ENCODE results near the gene PTPRO. TPM values are rescaled to one million over a fixed set of nuclear protein-coding genes. Genes with fewer than 3 reads are reported as not detected.

The PTPRO gene
- total RNA-seq, 1 donor = under 0.01 TPM

DNA sequence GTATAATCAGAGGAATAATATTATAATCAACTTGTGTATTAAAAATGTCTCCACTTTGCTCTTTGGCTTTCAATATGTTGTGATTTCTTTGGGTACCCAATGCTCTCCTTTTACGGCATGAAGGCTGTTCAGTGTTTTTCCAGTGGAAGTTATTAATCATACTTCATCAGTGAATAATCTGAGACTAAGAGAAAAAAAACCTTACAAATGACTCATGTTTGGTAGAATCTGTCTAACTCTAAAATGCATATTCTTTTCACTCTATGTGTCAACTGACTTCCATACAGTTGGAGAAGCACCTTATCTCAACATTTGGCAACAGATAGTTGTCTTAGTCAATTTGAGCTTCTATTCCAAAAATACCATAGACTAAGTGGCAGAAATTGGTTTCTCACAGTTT is 82.2 kb downstream of the PTPRO start:
- H4K20me1 ChIP-seq (ENCODE audit: insufficient read depth, low read length) = no peaks in the 10 kb centered on the region

DNA sequence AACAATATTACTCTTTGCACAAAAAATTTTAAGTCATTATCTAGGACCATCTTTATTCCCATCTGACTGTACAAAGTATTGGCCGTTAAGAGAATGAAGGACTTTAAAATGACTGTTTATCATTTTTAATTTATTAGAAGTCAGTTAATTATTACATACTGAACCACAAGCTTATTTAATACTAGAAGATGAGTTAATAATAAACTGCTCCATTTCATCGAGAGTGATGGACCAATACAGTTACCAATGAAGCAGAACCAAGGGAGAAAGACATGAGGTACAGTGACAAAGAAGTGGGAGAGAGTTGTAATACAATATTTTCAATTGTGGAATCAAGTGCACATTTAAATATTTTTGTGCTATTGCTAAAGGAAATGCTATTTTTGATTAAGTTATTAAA is 83.3 kb downstream of the PTPRO start:
- Histone ChIP-seq H3K4me2 (ENCODE audit: insufficient read depth, low read length) (no peak overlapping the region), H3K79me2 (ENCODE audit: insufficient read depth, low read length) (no peaks in the 10 kb centered on the region), H3K27me3 (ENCODE audit: insufficient read depth, low read length) (no peaks in the 10 kb centered on the region), H3K36me3 (ENCODE audit: insufficient read depth, low read length) (no peaks in the 10 kb centered on the region), H2AFZ (ENCODE audit: low read length) (no peak overlapping the region), H3K27ac (ENCODE audit: low read depth, low read length) (no peak overlapping the region), H3K9me3 (ENCODE audit: low read depth, low read length) (no peaks in the 10 kb centered on the region), H4K20me1 (ENCODE audit: insufficient read depth, low read length) (no peaks in the 10 kb centered on the region), H3K4me3 (ENCODE audit: insufficient read depth, low read length) (no peak overlapping the region), H3K4me1 (ENCODE audit: insufficient read depth, low read length) (peaks cover 5% of the 10 kb centered on the region)
- TF ChIP-seq, protein P1, sequence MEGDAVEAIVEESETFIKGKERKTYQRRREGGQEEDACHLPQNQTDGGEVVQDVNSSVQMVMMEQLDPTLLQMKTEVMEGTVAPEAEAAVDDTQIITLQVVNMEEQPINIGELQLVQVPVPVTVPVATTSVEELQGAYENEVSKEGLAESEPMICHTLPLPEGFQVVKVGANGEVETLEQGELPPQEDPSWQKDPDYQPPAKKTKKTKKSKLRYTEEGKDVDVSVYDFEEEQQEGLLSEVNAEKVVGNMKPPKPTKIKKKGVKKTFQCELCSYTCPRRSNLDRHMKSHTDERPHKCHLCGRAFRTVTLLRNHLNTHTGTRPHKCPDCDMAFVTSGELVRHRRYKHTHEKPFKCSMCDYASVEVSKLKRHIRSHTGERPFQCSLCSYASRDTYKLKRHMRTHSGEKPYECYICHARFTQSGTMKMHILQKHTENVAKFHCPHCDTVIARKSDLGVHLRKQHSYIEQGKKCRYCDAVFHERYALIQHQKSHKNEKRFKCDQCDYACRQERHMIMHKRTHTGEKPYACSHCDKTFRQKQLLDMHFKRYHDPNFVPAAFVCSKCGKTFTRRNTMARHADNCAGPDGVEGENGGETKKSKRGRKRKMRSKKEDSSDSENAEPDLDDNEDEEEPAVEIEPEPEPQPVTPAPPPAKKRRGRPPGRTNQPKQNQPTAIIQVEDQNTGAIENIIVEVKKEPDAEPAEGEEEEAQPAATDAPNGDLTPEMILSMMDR (IDR thresholded peaks at IDR 0.05; ENCODE audit: extremely low read depth, low read depth, low read length) = no peak
- no peak for DNase-seq (ENCODE audit: insufficient read length, low spot score, missing footprints)

More for the DNA sequence above, 82.2 kb downstream of the PTPRO start:
- H3K9me3 ChIP-seq (ENCODE audit: low read depth, low read length) = no peaks in the 10 kb centered on the region
- no peaks in the 10 kb centered on the region for H3K36me3 ChIP-seq (ENCODE audit: insufficient read depth, low read length)
- TF ChIP-seq, protein P1 (IDR thresholded peaks at IDR 0.05; ENCODE audit: extremely low read depth, low read depth, low read length) = no peak
- H3K4me3 ChIP-seq (ENCODE audit: insufficient read depth, low read length) = no peak overlapping the region
- no peaks in the 10 kb centered on the region for H3K27me3 ChIP-seq (ENCODE audit: insufficient read depth, low read length)
- DNase-seq (ENCODE audit: insufficient read length, low spot score, missing footprints) = peak; percentile 65
- peaks cover 5% of the 10 kb centered on the region for H3K4me1 ChIP-seq (ENCODE audit: insufficient read depth, low read length)
- no peak overlapping the region for H3K4me2 ChIP-seq (ENCODE audit: insufficient read depth, low read length)
- no peak overlapping the region for H3K27ac ChIP-seq (ENCODE audit: low read depth, low read length)
- no peak overlapping the region for H2AFZ ChIP-seq (ENCODE audit: low read length)
- no peaks in the 10 kb centered on the region for H3K79me2 ChIP-seq (ENCODE audit: insufficient read depth, low read length)

DNA sequence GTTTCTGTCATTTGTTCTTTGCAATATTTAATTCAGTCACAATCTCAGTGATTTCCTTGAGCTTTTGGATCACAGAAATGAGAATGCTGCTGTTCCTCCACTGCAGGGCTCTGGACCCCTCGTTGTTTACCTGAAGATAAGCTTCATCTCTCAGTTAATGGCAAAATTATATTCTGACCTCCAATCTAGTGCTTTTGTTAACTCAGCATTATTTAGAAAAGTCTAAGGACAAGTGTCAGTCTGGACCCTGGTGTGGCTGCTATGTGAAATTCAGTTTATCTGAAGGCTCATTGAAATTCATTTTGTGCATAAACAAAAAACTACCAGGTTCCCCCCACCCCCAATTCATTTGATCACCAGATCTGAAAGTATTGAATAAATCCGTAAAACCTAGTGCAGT is 84.7 kb downstream of the PTPRO start:
- Histone ChIP-seq H3K27ac (ENCODE audit: low read depth, low read length) (no peak overlapping the region), H3K4me1 (ENCODE audit: insufficient read depth, low read length) (peaks cover 5% of the 10 kb centered on the region), H3K79me2 (ENCODE audit: insufficient read depth, low read length) (no peaks in the 10 kb centered on the region), H3K27me3 (ENCODE audit: insufficient read depth, low read length) (no peaks in the 10 kb centered on the region), H2AFZ (ENCODE audit: low read length) (no peak overlapping the region), H3K9me3 (ENCODE audit: low read depth, low read length) (no peaks in the 10 kb centered on the region), H3K4me2 (ENCODE audit: insufficient read depth, low read length) (no peak overlapping the region), H3K36me3 (ENCODE audit: insufficient read depth, low read length) (no peaks in the 10 kb centered on the region), H4K20me1 (ENCODE audit: insufficient read depth, low read length) (no peaks in the 10 kb centered on the region), H3K4me3 (ENCODE audit: insufficient read depth, low read length) (no peak overlapping the region)
- TF ChIP-seq, protein P1 (IDR thresholded peaks at IDR 0.05; ENCODE audit: extremely low read depth, low read depth, low read length) = no peak
- no peak for DNase-seq (ENCODE audit: insufficient read length, low spot score, missing footprints)

DNA sequence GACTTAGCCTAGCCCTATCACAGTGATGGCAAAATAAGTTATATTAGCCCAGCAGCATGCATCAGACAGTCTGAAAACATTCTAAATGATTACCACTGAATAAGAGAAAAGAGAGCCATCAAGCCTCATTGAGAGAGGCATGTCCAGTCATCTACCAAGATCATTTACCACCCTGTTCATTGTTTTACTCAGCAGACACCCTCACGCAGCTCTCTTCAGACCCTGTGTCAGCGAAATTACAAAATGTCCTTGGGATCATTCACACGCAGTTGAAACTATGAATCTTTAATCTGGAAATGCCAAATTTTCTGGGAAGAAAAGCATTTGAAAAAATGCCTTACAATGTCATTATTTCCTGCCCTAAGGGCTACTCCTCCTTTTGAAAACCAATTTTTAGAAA is 89.5 kb downstream of the PTPRO start:
- H3K9me3 ChIP-seq (ENCODE audit: low read depth, low read length) = no peaks in the 10 kb centered on the region
- no peak overlapping the region for H3K27ac ChIP-seq (ENCODE audit: low read depth, low read length)
- H3K4me3 ChIP-seq (ENCODE audit: insufficient read depth, low read length) = no peak overlapping the region
- H3K4me2 ChIP-seq (ENCODE audit: insufficient read depth, low read length) = no peak overlapping the region
- H3K27me3 ChIP-seq (ENCODE audit: insufficient read depth, low read length) = no peaks in the 10 kb centered on the region
- TF ChIP-seq, protein P1 (IDR thresholded peaks at IDR 0.05; ENCODE audit: extremely low read depth, low read depth, low read length) = no peak
- DNase-seq (ENCODE audit: insufficient read length, low spot score, missing footprints) = no peak
- H3K36me3 ChIP-seq (ENCODE audit: insufficient read depth, low read length) = no peaks in the 10 kb centered on the region
- no peaks in the 10 kb centered on the region for H4K20me1 ChIP-seq (ENCODE audit: insufficient read depth, low read length)
- H3K79me2 ChIP-seq (ENCODE audit: insufficient read depth, low read length) = no peaks in the 10 kb centered on the region
- H3K4me1 ChIP-seq (ENCODE audit: insufficient read depth, low read length) = no peaks in the 10 kb centered on the region
- H2AFZ ChIP-seq (ENCODE audit: low read length) = no peak overlapping the region
